Stomach smooth muscle (tissue), 2 donors: ENCODE results near the gene COL20A1.

Experiments
- H3K27ac ChIP-seq: one replicate; pipeline ENCODE4 v1.7.0; 2013; ENCODE audit warnings: mild to moderate bottlenecking, low read length, inconsistent platforms
- H3K27me3 ChIP-seq, 2 donors: one replicate each; pipeline ENCODE4 v1.7.0; 2013; ENCODE audit warnings: low read length in 2 of 2; ENCODE audit not compliant: insufficient read depth in 2 of 2, control insufficient read depth in 1 of 2
- H3K36me3 ChIP-seq, 2 donors: one replicate each; pipeline ENCODE4 v1.7.0; 2013; ENCODE audit warnings: low read length in 2 of 2; ENCODE audit not compliant: control insufficient read depth in 2 of 2, insufficient read depth in 2 of 2
- H3K4me1 ChIP-seq: one replicate; pipeline ENCODE4 v1.7.0; 2013; ENCODE audit warnings: low read length; ENCODE audit not compliant: control insufficient read depth, insufficient read depth
- H3K4me3 ChIP-seq, 2 donors: one replicate each; pipeline ENCODE4 v1.7.0; 2013; ENCODE audit warnings: low read length in 2 of 2
- H3K9ac ChIP-seq, 2 donors: one replicate each; pipeline ENCODE4 v1.7.0; 2013; ENCODE audit warnings: low read length in 2 of 2, mild to moderate bottlenecking in 1 of 2
- H3K9me3 ChIP-seq, 2 donors: one replicate each; pipeline ENCODE4 v1.7.0; 2013; ENCODE audit warnings: low read length in 2 of 2; ENCODE audit not compliant: control insufficient read depth in 2 of 2
- donor health status: healthy.
- donor health status: Pancreatic carcinoma.

Gene COL20A1

DNA sequence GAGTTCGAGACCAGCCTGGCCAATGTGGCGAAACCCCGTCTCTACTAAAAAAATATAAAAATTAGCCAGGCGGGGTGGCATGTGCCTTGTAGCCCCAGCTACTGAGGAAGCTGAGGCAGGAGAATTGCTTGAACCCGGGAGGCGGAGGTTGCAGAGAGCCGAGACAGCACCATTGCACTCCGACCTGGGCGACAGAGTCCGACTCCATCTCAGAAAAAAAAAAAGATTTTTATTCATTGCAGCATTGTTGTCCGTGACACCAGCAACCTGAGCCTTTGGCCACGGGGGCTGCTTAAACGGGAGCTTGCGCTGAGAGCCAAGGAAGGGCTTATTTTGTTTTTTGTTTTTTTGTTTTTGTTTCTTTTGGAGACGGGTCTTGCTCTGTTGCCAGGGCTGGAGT lies 13.1 kb upstream of the COL20A1 start:
- Histone ChIP-seq H3K9me3 (no peaks in the 10 kb centered on the region), H3K4me1 (peaks cover under 1% of the 10 kb centered on the region), H3K27me3 (no peaks in the 10 kb centered on the region), H3K27ac (no peak overlapping the region), H3K4me3 (no peak overlapping the region), H3K9ac (no peak overlapping the region), H3K36me3 (peaks cover 38 to 47% of the 10 kb centered on the region in 2 donors)

DNA sequence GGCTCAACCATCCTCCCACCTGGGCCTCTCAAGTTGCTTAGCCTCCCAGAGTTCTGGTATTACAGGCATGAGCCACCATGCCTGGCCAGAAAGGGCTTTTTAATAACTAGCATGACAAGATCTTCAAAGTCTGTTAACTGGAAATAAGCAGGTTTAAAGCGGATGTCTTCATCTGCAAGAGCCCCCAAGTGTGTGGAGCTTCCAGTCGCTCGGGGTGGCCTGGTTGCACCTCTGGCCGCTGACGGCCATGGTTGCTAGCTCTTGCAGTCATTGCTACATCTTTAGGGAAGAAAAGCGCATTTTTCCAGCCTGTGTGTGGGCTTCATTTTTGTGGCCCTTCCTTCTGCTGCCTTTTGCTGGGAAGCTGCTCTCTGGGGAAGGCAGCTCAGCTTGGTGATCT lies 12.6 kb upstream of the COL20A1 start:
- H3K4me1 ChIP-seq = no peaks in the 10 kb centered on the region
- peaks cover 38 to 48% of the 10 kb centered on the region in 2 donors for H3K36me3 ChIP-seq
- H3K9me3 ChIP-seq = no peaks in the 10 kb centered on the region
- no peak overlapping the region for H3K9ac ChIP-seq
- H3K27me3 ChIP-seq = no peaks in the 10 kb centered on the region
- H3K4me3 ChIP-seq = no peak overlapping the region
- no peak overlapping the region for H3K27ac ChIP-seq

DNA sequence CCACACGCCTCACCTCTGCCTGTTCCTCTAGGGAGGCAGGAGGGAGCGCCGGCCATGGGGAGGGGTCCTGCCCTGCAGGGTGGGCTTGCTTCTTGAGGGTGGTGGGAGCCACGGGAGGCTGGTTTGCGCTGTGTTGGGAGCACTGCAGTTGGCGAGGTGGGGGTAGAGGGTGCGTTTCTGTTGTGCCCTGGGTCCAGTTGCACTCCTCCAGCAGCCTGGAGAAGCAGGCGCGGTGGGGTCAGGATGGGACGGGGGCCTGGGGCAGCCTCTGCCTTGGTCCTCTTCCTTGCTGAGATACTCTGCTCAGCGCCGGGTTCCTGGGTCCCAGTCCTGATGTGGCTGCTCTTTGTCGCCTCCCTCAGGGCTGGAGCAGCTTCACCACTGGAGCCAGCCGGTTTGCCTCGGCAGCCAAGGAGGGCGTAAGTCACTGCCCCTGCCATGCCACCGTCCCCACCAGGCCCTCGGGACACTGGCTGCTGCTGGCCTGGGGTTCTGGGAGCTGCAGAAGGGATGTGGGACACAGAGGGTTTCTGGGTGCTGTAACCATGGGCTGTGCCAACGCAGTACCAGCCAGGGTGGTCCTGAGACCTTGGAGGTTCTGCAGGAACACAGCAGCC lies 11.9 kb upstream of the COL20A1 start:
- H3K27me3 ChIP-seq = no peaks in the 10 kb centered on the region
- no peak overlapping the region for H3K9ac ChIP-seq
- no peak overlapping the region for H3K4me3 ChIP-seq
- no peak overlapping the region for H3K27ac ChIP-seq
- H3K36me3 ChIP-seq = peaks cover 37 to 54% of the 10 kb centered on the region in 2 donors
- H3K9me3 ChIP-seq = no peaks in the 10 kb centered on the region
- H3K4me1 ChIP-seq = no peaks in the 10 kb centered on the region

DNA sequence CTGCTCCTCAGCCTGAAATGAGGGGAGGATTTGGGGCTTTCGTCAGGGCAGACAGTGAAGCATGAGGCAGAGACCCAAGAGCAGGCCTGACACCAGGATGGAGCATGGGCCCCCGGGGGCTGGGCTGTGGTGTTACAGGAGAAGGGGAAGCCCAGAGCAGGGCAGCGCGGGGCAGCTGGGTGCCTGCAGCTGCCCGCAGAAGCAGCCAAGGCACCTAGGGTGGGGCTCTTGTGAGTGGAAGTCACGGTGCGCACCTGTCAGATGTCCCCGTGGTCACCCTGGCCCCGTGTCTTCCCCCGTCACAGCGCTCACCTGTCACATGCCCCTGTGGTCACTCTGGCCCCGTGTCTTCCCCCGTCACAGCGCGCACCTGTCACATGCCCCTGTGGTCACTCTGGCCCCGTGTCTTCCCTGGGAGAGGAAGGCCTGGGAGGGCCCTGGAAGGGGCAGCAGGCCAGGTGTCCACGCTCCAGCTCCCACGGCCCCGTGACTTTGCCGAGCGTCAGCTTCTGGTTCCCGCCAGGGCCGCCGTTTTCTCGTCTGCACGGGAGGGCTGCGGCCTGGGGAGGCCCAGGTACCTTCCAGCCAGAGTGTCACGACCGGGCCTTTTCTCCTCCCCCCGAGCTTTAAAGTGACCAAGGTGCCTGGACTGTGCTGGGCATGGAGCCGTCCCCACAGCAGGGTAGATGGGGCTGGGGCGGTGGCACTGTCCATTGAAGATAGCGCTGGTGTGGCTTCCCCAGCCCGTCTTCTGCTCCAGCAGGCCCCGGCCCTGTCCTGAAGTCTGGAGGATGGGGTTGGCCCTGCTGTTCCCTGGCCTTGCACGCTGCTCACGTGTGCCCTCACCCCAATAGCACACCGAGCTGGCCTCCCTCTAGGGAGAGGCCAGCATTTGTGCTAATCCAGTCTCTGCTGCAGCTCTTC lies 11.0 kb upstream of the COL20A1 start:
- Histone ChIP-seq H3K9me3 (no peaks in the 10 kb centered on the region), H3K4me3 (no peak overlapping the region), H3K27me3 (no peaks in the 10 kb centered on the region), H3K27ac (no peak overlapping the region), H3K4me1 (no peaks in the 10 kb centered on the region), H3K36me3 (peaks cover 33 to 46% of the 10 kb centered on the region in 2 donors), H3K9ac (no peak overlapping the region)

DNA sequence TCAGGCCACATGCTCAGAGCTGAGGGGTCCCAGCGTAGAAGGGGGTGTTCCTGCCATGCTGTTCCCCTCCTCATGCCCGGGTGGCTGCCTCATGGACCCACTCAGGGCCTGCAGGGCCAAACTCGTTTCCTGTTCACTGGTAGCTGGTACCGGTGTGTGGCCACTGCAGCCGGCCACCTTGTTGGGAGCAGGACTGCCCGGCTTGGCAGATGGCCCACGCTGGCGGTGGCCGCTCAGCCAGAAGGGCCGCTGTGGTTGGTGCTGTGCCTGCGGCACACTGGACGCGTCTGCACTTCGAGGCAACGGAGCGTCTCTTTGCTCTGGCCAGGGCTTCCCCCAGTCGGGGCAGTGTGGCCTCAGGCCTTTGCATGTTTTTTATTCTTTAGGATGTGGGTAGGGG lies 10.0 kb upstream of the COL20A1 start:
- Histone ChIP-seq H3K27me3 (no peaks in the 10 kb centered on the region), H3K27ac (no peak overlapping the region), H3K36me3 (peaks cover 26 to 42% of the 10 kb centered on the region in 2 donors), H3K4me3 (no peak overlapping the region), H3K9ac (no peak overlapping the region), H3K9me3 (no peaks in the 10 kb centered on the region), H3K4me1 (no peaks in the 10 kb centered on the region)

DNA sequence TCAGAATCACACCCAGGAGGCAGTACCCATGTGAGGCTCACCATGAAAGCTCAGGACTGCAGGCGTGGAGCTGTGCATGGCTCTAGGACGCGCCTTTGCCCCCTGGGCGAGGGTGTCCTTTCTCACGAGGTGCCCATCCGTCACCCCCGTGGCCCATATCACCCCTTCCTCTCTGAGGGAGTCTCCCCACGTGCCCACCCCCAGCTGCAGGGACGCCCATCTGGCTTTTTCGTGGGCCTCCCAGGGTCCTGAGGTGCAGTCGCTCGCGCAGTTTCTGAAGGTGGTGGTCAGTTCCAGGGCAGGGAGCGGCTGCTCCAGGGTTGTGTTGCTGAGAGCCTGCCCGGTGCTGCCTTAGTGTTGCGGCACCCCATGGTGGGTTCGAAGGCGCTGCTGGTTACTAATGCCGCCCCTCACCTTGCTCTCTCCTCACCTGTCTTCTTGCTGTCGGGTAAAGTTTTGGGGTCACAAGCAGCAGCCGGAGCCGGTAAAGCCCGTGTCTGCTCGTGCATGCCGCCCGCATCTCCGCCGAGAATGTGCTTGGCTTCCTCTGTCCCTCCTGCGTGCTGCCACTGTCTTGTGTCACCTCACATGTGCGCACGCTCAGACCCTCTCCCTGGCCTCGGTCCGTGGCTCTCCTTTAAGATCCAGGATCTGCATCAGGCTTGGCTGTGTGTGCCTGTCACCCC lies 9.4 kb upstream of the COL20A1 start:
- Histone ChIP-seq H3K27me3 (no peaks in the 10 kb centered on the region), H3K4me1 (no peaks in the 10 kb centered on the region), H3K36me3 (peaks cover 27 to 42% of the 10 kb centered on the region in 2 donors), H3K9ac (no peak overlapping the region), H3K9me3 (no peaks in the 10 kb centered on the region), H3K4me3 (no peak overlapping the region), H3K27ac (no peak overlapping the region)

DNA sequence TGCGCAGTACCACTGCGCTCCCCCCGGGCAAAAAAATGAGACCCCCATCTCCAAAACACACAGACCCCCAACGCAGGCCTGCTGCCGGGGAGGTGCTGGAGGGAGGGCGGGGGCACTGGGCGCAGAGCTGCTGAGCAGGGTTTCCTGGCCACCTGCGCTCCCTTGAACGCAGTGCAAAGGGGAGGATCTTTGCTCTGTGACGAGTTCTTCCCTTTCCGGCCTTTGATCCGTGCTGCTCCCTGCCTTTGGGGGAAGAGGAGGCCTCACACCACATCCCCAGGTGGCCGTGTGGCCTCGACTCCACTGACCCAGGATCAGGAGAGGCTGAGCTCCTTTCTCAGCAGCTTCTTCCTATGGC lies 8.9 kb upstream of the COL20A1 start:
- Histone ChIP-seq H3K9ac (no peak overlapping the region), H3K27me3 (no peaks in the 10 kb centered on the region), H3K4me1 (no peaks in the 10 kb centered on the region), H3K36me3 (peaks cover 24 to 38% of the 10 kb centered on the region in 2 donors), H3K27ac (no peak overlapping the region), H3K9me3 (no peaks in the 10 kb centered on the region), H3K4me3 (no peak overlapping the region)

DNA sequence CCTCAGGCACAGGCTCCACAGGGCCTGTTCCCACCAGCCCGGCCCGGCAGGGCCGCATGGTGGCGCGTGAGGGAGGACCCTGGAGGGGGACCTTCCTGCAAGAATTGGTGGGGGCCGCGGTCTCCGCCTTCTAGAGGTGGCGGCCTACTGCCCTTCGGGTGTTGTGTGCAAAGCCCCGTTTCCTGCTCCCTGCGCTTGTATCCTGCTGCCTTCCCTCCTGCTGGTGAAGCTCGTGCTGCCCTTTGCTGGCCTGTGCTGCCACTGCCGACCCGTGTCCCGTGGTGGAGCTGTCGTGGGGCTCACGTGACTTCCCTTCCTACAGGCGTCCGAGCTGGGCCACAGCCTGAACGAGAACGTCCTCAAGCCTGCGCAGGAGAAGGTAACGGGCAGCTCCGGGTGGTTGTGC lies 8.4 kb upstream of the COL20A1 start:
- no peaks in the 10 kb centered on the region for H3K27me3 ChIP-seq
- no peaks in the 10 kb centered on the region for H3K9me3 ChIP-seq
- no peak overlapping the region for H3K27ac ChIP-seq
- no peaks in the 10 kb centered on the region for H3K4me1 ChIP-seq
- H3K9ac ChIP-seq = no peak overlapping the region
- H3K4me3 ChIP-seq = no peak overlapping the region
- H3K36me3 ChIP-seq = peaks cover 21 to 35% of the 10 kb centered on the region in 2 donors

DNA sequence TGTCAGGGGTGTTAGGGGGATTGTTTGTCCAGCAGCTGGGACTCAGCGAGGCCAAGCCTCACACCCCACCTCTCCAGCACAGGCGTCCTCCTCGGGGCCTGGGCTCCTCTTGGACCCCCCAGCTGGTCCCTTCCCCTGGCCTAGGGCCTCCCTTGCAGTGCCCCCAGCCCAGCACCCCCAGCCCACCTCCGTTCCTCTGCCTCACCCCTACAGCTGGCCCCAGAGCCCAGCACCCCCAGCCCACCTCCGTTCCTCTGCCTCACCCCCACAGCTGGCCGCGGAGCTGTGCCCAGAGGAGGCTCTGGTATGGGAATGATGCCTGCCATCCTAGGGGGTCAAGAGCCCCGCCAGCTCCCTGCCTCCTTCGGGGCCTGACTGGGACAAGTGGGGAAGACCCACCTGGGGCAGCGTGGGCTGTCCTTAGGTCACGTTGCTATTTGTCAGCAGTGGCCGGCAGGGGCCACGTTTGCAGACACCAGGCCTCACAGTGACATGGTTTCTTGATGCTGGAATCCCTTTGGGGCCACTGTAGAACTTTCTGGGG lies 7.9 kb upstream of the COL20A1 start:
- Histone ChIP-seq H3K9ac (no peak overlapping the region), H3K27ac (no peak overlapping the region), H3K36me3 (peaks cover 21 to 35% of the 10 kb centered on the region in 2 donors), H3K4me1 (no peaks in the 10 kb centered on the region), H3K9me3 (no peaks in the 10 kb centered on the region), H3K27me3 (no peaks in the 10 kb centered on the region), H3K4me3 (no peak overlapping the region)

DNA sequence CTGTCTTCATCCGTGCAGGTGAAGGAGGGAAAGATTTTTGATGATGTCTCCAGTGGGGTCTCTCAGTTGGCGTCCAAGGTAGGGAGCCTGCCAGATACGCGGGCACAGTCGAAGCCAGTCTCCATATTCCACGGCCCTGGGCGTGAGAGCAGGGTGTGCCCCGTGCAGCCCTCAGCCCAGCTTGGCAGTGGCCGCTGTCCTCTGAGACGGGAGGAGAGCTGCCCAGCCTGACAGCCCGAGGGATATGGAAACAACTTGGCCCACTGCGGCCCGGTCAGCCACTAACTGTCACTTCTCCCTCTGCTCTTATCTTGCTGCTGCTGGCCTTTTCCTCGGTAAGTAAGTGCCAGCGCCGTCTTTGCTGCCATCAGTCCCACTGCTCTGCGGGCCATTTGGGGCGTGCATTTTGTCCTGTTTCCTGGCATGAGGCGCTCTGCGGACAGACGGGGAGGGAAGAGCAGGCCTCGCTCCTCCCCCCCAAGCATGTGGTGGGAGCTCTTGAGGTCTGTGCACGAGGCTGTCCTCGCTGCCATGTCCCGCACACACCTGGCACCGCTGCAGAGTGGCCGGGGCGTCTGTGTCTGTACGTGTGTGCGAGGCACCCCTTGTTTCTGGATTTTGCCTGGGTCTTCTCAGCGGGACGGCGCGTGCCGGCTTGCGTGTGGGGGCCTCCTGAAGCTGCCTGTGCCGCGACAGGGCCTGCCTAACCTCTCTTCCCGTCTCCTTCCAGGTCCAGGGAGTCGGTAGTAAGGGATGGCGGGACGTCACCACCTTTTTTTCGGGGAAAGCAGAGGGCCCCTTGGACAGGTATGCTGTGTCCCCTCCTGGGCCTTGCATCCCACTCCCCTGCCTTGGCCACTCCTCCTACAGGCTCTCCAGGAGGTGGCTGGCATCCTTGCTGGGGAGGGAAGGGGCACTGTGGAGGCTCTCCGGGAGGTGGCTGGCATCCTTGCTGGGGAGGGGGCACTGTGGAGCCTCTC lies 7.1 kb upstream of the COL20A1 start:
- Histone ChIP-seq H3K9me3 (no peaks in the 10 kb centered on the region), H3K27ac (no peak overlapping the region), H3K9ac (no peak overlapping the region), H3K36me3 (peaks cover 13 to 29% of the 10 kb centered on the region in 2 donors), H3K4me1 (peaks cover 1% of the 10 kb centered on the region), H3K4me3 (no peak overlapping the region), H3K27me3 (no peaks in the 10 kb centered on the region)
